Astrocyte of the cerebellum (primary cell): Measurements from ENCODE around the gene NUAK2.
A peak's percentile ranks its signal among the peaks of the same experiment; 100 is the strongest.

Source experiments
- DNase-seq: peaks from one replicate; pipeline ENCODE4 v3.0.0-alpha.2; 2011; ENCODE audit warnings: low read depth
- H3K4me3 ChIP-seq: 2 replicates; pipeline ENCODE4 v1.5.1; 2011; ENCODE audit warnings: mild to moderate bottlenecking, low read depth, low read length, moderate library complexity
- CTCF ChIP-seq: IDR thresholded peaks from 2 replicates; pipeline ENCODE4 v1.5.1; 2012; ENCODE audit warnings: low read length, low read depth, moderate library complexity, mild to moderate bottlenecking; ENCODE audit errors: missing control alignments
- in situ Hi-C: cut with HindIII; loops from 2 replicates; pipeline ENCODE4 v1.10.0; 2017; ENCODE audit warnings: low sequenced_read_pairs

The NUAK2 gene

GRCh38 chr1:205359771-205360565 lies 38.4 kb upstream of the NUAK2 start:
- no peak for TF ChIP-seq CTCF
- H3K4me3 ChIP-seq: no peak overlapping the region
- DNase-seq: no peak
- in situ Hi-C loops: no loop called here

- in situ Hi-C loops: no loop called here
- TF ChIP-seq CTCF: no peak
- DNase-seq: no peak
Observed at GRCh38 chr1:205358579-205358978, 37.0 kb upstream of the NUAK2 start.

DNA sequence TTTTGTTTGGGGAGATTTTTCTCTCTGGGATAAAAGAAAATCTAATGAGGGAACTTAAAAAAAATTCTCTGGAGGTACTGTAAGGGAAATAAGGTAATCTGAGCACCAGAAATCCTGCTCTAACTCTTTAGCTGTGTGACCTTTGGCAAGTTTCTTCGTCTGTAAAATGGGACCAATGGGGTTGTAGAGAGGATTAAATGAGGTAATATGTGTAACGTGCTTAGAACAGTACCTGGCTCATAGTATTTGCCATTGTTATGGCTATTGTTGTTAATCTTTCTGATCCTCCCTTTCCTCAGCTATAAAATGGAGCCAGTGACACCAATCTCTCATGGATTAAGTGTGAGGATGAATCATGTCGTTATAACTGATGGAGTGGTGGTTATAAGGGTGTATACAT lies 36.0 kb upstream of the NUAK2 start:
- H3K4me3 ChIP-seq: no peak overlapping the region
- in situ Hi-C loops: no loop called here
- TF ChIP-seq CTCF: no peak
- DNase-seq: no peak

More at GRCh38 chr1:205358579-205358978, 37.0 kb upstream of the NUAK2 start:
- H3K4me3 ChIP-seq: no peak overlapping the region

DNA sequence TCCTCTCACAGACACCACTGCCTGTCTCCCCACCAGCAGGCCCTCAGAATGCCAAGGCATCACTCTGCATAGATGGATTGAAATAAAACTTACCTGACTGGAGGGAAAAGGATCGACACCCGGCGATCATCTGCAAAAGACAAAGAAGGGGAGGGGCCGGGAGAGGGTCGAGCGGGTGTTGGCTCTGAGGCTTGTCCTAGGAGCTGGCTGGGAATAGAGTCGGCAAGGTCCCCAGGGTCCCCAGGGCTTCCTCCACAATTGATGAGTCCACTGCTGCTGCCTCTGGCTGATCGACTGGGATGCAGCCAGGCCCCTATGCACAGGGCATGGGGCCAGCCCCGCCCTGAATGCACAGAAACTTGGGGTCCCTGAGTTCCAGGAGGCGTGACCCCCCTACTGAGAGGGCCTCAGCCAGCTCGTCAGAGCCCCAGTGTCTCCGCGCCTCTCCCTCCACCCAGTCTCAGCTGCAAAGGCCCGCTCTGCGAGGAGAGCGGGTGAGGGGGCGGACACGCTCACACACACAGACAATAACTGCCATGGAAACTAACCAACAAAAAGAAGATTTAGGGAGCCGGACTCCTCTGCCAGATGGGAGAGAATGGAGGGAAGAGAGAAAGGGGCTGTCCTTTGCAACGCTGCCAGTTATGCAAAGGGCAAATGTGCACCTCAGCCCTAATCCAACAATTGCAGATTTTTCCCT lies 35.0 kb upstream of the NUAK2 start, which contains the start of gene KLHDC8A:
KLHDC8A (minus strand) TSS at position 483 of the 700 bp plus-strand sequence. CDS start 13,318 bp downstream, outside the sequence.
- no peak for TF ChIP-seq CTCF
- H3K4me3 ChIP-seq: no peak within 1 kb of the TSS
- no peak for DNase-seq
- in situ Hi-C loops: no loop called here

- no peak overlapping the region for H3K4me3 ChIP-seq
- in situ Hi-C loops: no loop called here
- no peak for TF ChIP-seq CTCF
- no peak for DNase-seq
Observed at GRCh38 chr1:205355075-205355453, 33.5 kb upstream of the NUAK2 start.

DNA sequence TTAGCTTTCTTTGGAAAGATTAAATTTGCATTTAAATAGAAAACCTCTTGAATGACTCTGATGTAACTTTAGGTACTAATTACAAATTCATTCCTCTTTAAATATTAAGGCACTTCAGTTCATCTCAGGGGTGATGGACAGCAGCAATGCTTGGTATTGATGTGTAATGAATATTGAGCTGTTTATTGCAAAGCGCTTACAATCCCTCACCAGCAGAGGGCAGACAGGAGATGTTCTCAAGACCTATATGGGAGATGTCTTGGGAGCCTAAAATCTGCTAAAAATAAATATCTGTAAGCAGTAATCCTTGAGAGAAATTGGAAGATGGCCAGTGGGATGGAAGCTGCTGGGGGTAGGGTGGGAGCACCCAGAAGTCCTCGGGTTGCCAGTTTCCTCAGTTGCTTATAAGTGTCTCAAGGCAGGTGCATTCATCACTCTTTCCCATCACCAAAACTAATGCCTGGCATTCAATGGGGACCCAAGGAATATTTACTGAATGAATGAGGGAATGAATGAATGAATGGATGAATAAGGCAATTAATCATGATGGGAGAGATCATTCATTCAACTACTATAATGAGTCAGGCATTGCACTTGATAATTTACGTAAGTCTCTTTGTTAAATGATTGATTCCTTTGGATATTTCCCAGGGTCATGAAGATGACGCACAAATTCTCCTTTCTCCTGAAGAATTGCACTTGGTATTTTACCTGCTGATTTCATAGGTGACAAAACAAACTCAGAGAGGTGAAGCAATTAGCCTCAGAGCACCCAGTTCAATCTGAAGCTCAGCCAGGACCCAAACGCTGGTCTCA lies 32.9 kb upstream of the NUAK2 start:
- in situ Hi-C loops: no loop called here
- no peak overlapping the region for H3K4me3 ChIP-seq
- peak; percentile 89 for TF ChIP-seq CTCF
- peak; percentile 62 for DNase-seq
